CD8-positive, alpha-beta memory T cell (primary cell): Measurements from ENCODE around the gene TUFT1. TPM values are rescaled to one million over a fixed set of nuclear protein-coding genes. Genes with fewer than 3 reads are reported as not detected.
A peak's percentile ranks its signal among the peaks of the same experiment; 100 is the strongest.
"Not testable (repeated sequence)": the region's sequence is repeated elsewhere in the genome, so short reads cannot be mapped to it uniquely, and the experiment has no call there.

Experiments used
- CTCF ChIA-PET: fragments of 350-600 bp; sonication (Branson Sonifier 250); formaldehyde crosslinking; loops from one replicate; lab custom pipeline; 2021; ENCODE audit warnings: antibody characterized with exemption; lab: Charles Lee
- POLR2A ChIA-PET: fragments of 350-600 bp; sonication (Branson Sonifier 250); formaldehyde crosslinking; loops from one replicate; lab custom pipeline; 2021; ENCODE audit warnings: antibody characterized with exemption; lab: Charles Lee
- DNase-seq, 5 donors: peaks; one replicate each; pipeline versions ENCODE4 v3.0.0 to v3.0.0-alpha.2; 2020 to 2022; ENCODE audit warnings: mixed read lengths in 1 of 5
- H3K27ac ChIP-seq: one replicate; pipeline ENCODE4 v1.7.0; 2013; ENCODE audit warnings: low read depth, mild to moderate bottlenecking, low read length, moderate library complexity
- H3K27me3 ChIP-seq: 2 replicates; pipeline ENCODE4 v1.7.0; 2013; ENCODE audit warnings: low read length, mild to moderate bottlenecking; ENCODE audit not compliant: insufficient read depth, poor library complexity, severe bottlenecking
- H3K36me3 ChIP-seq: 2 replicates; pipeline ENCODE4 v1.7.0; 2013; ENCODE audit warnings: mild to moderate bottlenecking, low read length, moderate library complexity; ENCODE audit not compliant: insufficient read depth
- H3K4me1 ChIP-seq: 2 replicates; pipeline ENCODE4 v1.7.0; 2013; ENCODE audit warnings: mild to moderate bottlenecking, low read length, moderate library complexity; ENCODE audit not compliant: insufficient read depth
- H3K4me3 ChIP-seq: 2 replicates; pipeline ENCODE4 v1.7.0; 2013; ENCODE audit warnings: mild to moderate bottlenecking, low read length
- H3K9me3 ChIP-seq: 2 replicates; pipeline ENCODE4 v1.7.0; 2013; ENCODE audit warnings: mild to moderate bottlenecking, low read length
- H3K27ac Mint-ChIP-seq, 8 donors: one replicate each; pipeline ENCODE4 v1.8.0; 2020 to 2021; ENCODE audit warnings: mixed read lengths in 8 of 8, mild to moderate bottlenecking in 6 of 8, inconsistent platforms in 3 of 8, moderate library complexity in 3 of 8
- H3K27me3 Mint-ChIP-seq, 2 donors: one replicate each; pipeline ENCODE4 v1.8.0; 2020 to 2021; ENCODE audit warnings: mixed read lengths in 2 of 2, mild to moderate bottlenecking in 1 of 2, moderate library complexity in 1 of 2
- H3K36me3 Mint-ChIP-seq, 3 donors: one replicate each; pipeline ENCODE4 v1.8.0; 2020 to 2021; ENCODE audit warnings: mixed read lengths in 3 of 3, inconsistent platforms in 1 of 3, mild to moderate bottlenecking in 1 of 3
- H3K4me1 Mint-ChIP-seq, 3 donors: one replicate each; pipeline ENCODE4 v1.8.0; 2020 to 2021; ENCODE audit warnings: mixed read lengths in 3 of 3, inconsistent platforms in 1 of 3, mild to moderate bottlenecking in 1 of 3
- H3K4me3 Mint-ChIP-seq, 7 donors: one replicate each; pipeline ENCODE4 v1.8.0; 2020 to 2021; ENCODE audit warnings: mixed read lengths in 7 of 7, mild to moderate bottlenecking in 6 of 7, moderate library complexity in 4 of 7, inconsistent platforms in 2 of 7
- H3K9me3 Mint-ChIP-seq, 5 donors: one replicate each; pipeline ENCODE4 v1.8.0; 2020 to 2022; ENCODE audit warnings: mixed read lengths in 5 of 5, mild to moderate bottlenecking in 3 of 5, moderate library complexity in 2 of 5, inconsistent platforms in 1 of 5
- polyA plus RNA-seq: library from polyadenylated mRNA; unstranded; fragments of 300-500 nt; fragmentation: Illumina TruSeq; gene quantifications from one replicate; pipeline ENCODE4 v1.2.3, GENCODE V29; 2021
- total RNA-seq, 2 experiments: library from RNA; stranded (reverse); gene quantifications; one replicate each; pipeline ENCODE4 v1.2.3, GENCODE V29; 2021

TUFT1 gene
- total and polyA plus RNA-seq, 3 experiments from 2014 or later, result 1.8 to 2.3 (median 2.0) TPM

DNA sequence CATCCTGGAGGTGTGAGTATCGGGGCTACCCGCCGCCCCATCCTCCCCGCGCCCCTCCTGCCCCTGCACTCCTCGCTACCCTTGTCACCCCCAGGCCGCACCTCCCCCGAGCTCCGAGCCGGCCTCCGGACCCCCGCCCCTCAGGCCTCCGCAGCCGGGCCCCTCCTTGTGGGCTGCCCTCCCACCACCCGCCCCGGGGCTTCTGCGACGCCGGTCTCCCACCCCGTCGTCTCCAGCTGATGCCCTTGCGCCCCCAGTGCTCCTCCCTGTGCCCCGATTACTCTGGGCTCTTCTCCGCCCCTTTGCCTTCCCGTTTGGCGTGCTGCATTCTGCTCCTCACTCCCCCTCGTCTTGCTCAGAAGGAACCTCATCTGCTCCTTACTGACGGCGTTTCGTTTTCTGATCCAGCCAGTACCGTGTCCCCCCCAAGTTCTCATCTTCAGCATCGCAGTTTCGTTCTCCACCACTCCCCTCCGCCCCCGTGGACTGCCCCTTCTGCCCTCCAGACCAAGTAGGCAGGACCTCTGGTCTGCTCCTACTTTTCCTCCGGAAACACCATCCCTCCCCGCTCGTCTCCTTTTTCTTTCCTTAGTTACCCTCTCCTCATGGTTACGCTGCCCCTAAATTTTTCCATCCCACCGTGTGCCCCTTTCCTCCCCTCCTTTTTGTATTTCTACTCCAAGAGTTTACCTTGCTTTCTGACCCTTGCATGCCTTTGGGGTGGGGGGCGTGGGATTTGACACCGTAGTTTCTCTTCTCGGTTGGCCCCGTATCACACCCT lies 72.6 kb downstream of the TUFT1 start:
- Histone ChIP-seq H3K36me3 (no peaks in the 10 kb centered on the region), H3K4me1 (peaks cover 18% of the 10 kb centered on the region), H3K27ac (peak overlapping the region; percentile 59), H3K27me3 (no peaks in the 10 kb centered on the region), H3K4me3 (peak overlapping the region; percentile 76), H3K9me3 (no peaks in the 10 kb centered on the region)
- peak in 2 of 5 donors; percentile 17 to 34 for DNase-seq
- Mint-ChIP-seq H3K27me3 (peaks cover 4 to 11% of the 10 kb centered on the region in 2 donors), H3K4me3 (peak overlapping the region; percentile 94 to 98 (median 95)), H3K36me3 (peaks cover 0 to 19% (median 3%) of the 10 kb centered on the region in 3 donors), H3K27ac (peak overlapping the region; percentile 84 to 98 (median 94)), H3K4me1 (peaks cover 35 to 56% (median 40%) of the 10 kb centered on the region in 3 donors), H3K9me3 (no peaks in the 10 kb centered on the region)
- POLR2A ChIA-PET, result interaction anchor here (0.6 to 0.9 kb wide), 5 partner anchors 7 to 262 kb away, joined by 3 to 5 read pairs (median 3); no protein-coding TSS in a partner anchor
- CTCF ChIA-PET, result no interaction called here

DNA sequence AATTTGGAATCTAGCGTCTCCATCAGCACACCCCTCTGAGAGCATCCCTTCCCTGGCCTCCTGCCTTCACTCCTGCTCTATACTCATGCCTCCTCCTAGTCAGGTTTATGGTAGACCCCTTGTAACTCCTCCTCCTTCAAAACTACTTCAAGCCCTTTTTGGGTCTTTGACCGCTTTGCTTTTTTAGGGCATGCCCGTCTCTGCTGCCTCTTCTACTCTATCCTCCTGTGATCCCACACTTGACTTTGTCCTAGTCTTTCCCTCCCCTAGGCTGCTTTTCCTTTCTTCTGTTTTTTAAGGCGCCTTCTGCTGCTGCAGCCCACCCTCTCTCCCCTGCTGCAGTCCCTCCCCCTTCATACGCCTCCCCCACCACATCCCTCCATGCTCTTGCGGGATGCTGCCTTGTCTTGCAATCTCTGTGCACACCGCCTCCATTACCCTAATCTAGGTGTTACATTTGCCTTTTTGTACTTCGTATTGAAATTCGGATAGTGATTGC lies 73.2 kb downstream of the TUFT1 start:
- Mint-ChIP-seq H3K36me3 (peaks cover 0 to 21% (median 3%) of the 10 kb centered on the region in 3 donors), H3K27ac (peak overlapping the region; percentile 84 to 98 (median 94)), H3K4me1 (peaks cover 38 to 57% (median 45%) of the 10 kb centered on the region in 3 donors), H3K4me3 (peak overlapping the region; percentile 94 to 98 (median 95)), H3K27me3 (peaks cover 4 to 8% of the 10 kb centered on the region in 2 donors), H3K9me3 (no peaks in the 10 kb centered on the region)
- DNase-seq, result no peak
- POLR2A ChIA-PET, result no interaction called here
- Histone ChIP-seq H3K4me1 (peaks cover 18% of the 10 kb centered on the region), H3K36me3 (no peaks in the 10 kb centered on the region), H3K27ac (peak overlapping the region; percentile 59), H3K4me3 (peak overlapping the region; percentile 76), H3K27me3 (no peaks in the 10 kb centered on the region), H3K9me3 (no peaks in the 10 kb centered on the region)
- CTCF ChIA-PET, result no interaction called here

DNA sequence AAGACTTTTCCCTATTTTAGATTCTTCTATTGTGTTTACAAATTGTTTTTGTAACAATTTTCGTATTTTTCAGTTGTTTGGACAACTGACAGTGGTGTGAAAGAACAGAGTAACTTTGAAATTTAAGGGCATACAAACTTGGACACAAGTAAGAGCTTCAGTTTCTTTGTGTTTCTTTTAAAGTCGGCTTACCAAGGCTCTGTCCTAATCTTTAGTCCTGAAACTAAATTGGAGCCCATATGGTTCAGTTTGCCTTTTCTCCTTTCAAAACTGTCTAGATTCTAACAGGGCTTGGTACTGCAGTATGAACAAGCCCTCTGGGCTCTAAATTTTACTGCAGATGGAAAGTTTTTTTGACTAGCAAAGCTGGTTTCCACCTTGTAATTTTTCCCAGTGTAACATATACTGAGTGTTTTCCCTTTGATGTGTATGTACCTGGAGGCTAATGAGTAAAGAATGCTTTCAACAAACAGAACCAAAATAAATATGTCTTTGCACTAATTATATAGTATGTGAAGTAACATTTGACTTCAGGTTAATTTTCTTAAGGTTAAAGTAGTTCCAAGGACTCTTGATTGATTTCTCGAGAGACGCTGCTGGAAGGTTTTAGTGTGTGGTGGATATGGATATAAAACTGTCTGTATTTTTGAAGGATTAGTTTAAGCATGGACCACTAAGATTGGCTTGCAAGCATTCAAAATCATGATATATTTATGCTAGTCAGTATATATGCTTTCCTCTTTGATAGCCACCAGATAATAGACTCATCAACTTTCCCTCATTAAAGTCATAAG lies 75.8 kb downstream of the TUFT1 start:
- H3K4me1 ChIP-seq, result peaks cover 23% of the 10 kb centered on the region
- ChIA-PET POLR2A (no interaction called here), CTCF (no interaction called here)
- Mint-ChIP-seq H3K27me3 (no peaks in the 10 kb centered on the region), H3K4me1 (peaks cover 50 to 80% (median 60%) of the 10 kb centered on the region in 3 donors), H3K36me3 (peaks cover 0 to 30% (median 3%) of the 10 kb centered on the region in 3 donors), H3K4me3 (peak overlapping the region in 1 of 7 donors; percentile 38), H3K9me3 (no peaks in the 10 kb centered on the region), H3K27ac (no peak overlapping the region)
- no peak for DNase-seq
- H3K27me3 ChIP-seq, result no peaks in the 10 kb centered on the region
- H3K27ac ChIP-seq, result no peak overlapping the region
- H3K36me3 ChIP-seq, result no peaks in the 10 kb centered on the region
- H3K9me3 ChIP-seq, result no peaks in the 10 kb centered on the region
- H3K4me3 ChIP-seq, result no peak overlapping the region

DNA sequence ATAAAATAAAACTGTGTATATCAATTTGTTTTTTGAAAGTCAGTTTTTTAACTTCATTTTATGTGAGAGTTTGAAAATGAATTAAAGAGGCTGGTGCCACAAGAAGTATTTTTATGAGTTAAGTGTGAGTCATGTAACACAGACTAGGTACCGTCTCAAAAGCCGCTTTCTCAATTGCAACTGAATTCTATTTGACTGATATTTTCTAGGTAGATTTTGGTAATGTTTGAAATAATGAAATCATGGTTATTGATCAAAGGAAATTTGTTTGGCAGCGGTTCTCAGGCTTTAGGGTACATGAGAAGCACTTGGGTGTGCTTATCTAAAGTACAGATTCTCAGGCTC lies 76.4 kb downstream of the TUFT1 start:
- peaks cover 0 to 31% (median 3%) of the 10 kb centered on the region in 3 donors for H3K36me3 Mint-ChIP-seq
- H3K4me1 Mint-ChIP-seq, result peaks cover 50 to 82% (median 64%) of the 10 kb centered on the region in 3 donors
- H3K27ac Mint-ChIP-seq, result peak overlapping the region in 1 of 8 donors; percentile 71
- H3K27ac ChIP-seq, result no peak overlapping the region
- peaks cover 23% of the 10 kb centered on the region for H3K4me1 ChIP-seq
- no peaks in the 10 kb centered on the region for H3K9me3 Mint-ChIP-seq
- H3K9me3 ChIP-seq, result no peaks in the 10 kb centered on the region
- DNase-seq, result no peak
- H3K27me3 Mint-ChIP-seq, result no peaks in the 10 kb centered on the region
- H3K36me3 ChIP-seq, result no peaks in the 10 kb centered on the region
- ChIA-PET CTCF (no interaction called here), POLR2A (no interaction called here)
- H3K27me3 ChIP-seq, result no peaks in the 10 kb centered on the region
- no peak overlapping the region for H3K4me3 ChIP-seq
- H3K4me3 Mint-ChIP-seq, result no peak overlapping the region

DNA sequence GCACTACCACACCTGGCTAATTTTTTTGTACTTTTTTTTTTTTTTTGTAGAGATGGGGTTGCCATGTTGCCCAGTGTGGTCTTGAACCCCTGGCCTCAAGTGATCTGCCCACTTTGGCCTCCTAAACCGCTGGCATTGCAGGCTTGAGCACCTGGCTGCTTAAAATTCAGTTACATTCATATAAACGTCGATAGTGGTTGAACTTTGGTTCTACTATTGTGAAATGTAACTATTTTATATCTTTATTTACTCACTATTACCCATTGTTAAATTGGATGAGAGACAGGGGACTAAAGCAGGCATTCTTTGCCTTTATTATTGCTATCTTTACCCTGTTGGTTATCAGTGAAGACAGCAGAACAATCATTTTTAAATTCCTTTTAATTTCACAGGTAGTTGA lies 77.9 kb downstream of the TUFT1 start:
- Histone ChIP-seq H3K27ac (no peak overlapping the region), H3K4me3 (no peak overlapping the region), H3K9me3 (no peaks in the 10 kb centered on the region), H3K27me3 (no peaks in the 10 kb centered on the region), H3K36me3 (no peaks in the 10 kb centered on the region), H3K4me1 (peaks cover 20% of the 10 kb centered on the region)
- Mint-ChIP-seq H3K4me3 (no peak overlapping the region), H3K4me1 (peaks cover 48 to 79% (median 60%) of the 10 kb centered on the region in 3 donors), H3K9me3 (no peaks in the 10 kb centered on the region), H3K27ac (peak overlapping the region in 2 of 8 donors; percentile 29 to 85), H3K27me3 (no peaks in the 10 kb centered on the region), H3K36me3 (peaks cover 0 to 25% (median 3%) of the 10 kb centered on the region in 3 donors)
- ChIA-PET CTCF (interaction anchor here (1.0 kb wide), 1 partner anchor 219 kb away, joined by 3 read pairs; no protein-coding TSS in a partner anchor), POLR2A (no interaction called here)
- no peak for DNase-seq

DNA sequence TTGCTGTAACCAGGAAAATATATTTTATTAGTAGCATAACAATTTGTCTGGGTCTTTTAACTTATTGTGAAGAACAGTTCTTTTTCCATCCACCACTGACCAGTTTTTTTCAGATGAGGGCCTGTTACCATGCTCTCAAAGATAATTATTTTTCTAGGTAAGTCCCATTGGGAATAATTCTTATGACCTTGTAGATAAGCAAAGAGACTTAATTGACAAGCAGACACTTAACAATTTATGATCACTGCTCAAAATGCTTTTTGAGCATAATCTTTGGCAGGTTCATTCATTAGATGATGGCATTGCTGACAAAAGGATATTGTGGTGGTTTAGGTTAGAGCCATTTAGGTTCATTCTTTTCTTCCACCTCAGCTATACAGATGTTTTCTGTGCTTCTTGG lies 78.4 kb downstream of the TUFT1 start:
- peaks cover 43 to 75% (median 55%) of the 10 kb centered on the region in 3 donors for H3K4me1 Mint-ChIP-seq
- no peaks in the 10 kb centered on the region for H3K9me3 ChIP-seq
- peaks cover 15% of the 10 kb centered on the region for H3K4me1 ChIP-seq

DNA sequence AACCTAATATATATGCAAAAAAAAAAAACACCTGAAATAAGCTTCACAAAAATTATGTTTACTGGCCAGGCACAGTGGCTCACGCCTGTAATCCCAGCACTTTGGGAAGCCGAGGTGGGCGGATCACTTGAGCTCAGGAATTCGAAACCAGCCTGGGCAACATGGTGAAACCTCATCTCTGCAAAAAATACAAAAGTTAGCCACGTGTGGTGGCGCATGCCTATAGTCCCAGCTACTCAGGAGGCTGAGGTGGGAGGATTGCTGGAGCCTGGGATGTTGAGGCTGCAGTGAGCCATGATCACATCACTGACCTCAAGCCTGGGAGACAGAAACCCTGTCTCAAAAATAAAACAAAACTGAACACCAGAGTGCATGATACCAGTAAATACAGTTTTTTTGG lies 78.9 kb downstream of the TUFT1 start:
- peaks cover 39 to 70% (median 50%) of the 10 kb centered on the region in 3 donors for H3K4me1 Mint-ChIP-seq
- H3K4me1 ChIP-seq, result peaks cover 13% of the 10 kb centered on the region
- DNase-seq, H3K27ac ChIP-seq, H3K27me3 ChIP-seq, H3K4me3 ChIP-seq, H3K4me3 Mint-ChIP-seq, POLR2A ChIA-PET, H3K36me3 ChIP-seq, H3K9me3 Mint-ChIP-seq, H3K27me3 Mint-ChIP-seq, CTCF ChIA-PET, H3K9me3 ChIP-seq: not testable (repeated sequence)
- peaks cover 0 to 25% (median 3%) of the 10 kb centered on the region in 3 donors for H3K36me3 Mint-ChIP-seq
- peak overlapping the region in 1 of 8 donors; percentile 36 for H3K27ac Mint-ChIP-seq

More for the DNA sequence above, 78.4 kb downstream of the TUFT1 start:
- no peaks in the 10 kb centered on the region for H3K27me3 Mint-ChIP-seq
- ChIA-PET POLR2A (no interaction called here), CTCF (no interaction called here)
- H3K27me3 ChIP-seq, result no peaks in the 10 kb centered on the region
- H3K36me3 ChIP-seq, result no peaks in the 10 kb centered on the region
- no peak overlapping the region for H3K4me3 ChIP-seq
- no peak for DNase-seq
- H3K27ac Mint-ChIP-seq, result peak overlapping the region in 1 of 8 donors; percentile 64
- H3K9me3 Mint-ChIP-seq, result no peaks in the 10 kb centered on the region
- H3K4me3 Mint-ChIP-seq, result no peak overlapping the region
- peaks cover 0 to 23% (median 3%) of the 10 kb centered on the region in 3 donors for H3K36me3 Mint-ChIP-seq
- H3K27ac ChIP-seq, result no peak overlapping the region
